NCI-H1436 treated with DMSO at 0.1 percent for 48 hours (cell line): ENCODE measurements around the gene CELSR1.

Experiments
- DNase-seq: peaks from one replicate; lab custom pipeline; 2025; lab: John Stamatoyannopoulos, UW

The CELSR1 gene

DNA sequence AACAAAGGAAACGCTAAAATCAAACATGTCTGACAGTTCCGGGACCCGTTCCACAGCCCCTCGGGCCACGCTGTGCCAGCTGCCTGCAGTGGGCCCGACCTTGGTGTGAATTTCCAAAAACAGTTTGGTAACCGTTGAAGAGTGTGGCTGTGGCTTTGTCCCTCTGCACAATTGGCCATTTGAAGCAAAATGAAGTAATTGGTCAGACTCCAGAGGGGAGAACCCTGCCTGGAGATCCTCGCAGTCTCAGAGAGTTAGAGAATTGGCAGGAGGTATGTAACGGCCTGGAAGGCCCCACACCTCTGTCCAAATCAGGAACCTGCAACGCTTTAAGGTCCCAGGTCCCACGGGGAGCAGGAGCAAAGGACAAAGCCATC, 175.6 kb downstream of the CELSR1 start:
- DNase-seq = no peak

DNA sequence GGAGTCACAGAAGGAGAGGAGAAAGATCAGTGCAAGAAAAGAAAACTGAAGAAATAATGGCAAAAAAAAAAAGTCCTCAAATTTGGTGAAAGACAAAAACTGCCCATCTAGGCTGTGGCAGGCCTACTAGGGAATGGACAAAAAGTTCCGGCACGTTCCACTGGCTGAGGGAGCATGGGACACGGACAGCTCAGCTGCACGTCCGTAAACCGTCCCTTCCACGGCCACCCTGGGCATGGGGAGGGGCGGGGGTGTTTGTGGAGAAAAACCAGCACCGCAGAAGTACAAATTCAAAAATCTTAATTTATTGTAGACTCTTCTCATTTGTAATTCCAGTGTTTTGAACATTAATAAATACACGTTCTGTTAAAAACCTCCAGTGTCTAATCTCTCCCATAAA, 176.5 kb downstream of the CELSR1 start:
- no peak for DNase-seq

DNA sequence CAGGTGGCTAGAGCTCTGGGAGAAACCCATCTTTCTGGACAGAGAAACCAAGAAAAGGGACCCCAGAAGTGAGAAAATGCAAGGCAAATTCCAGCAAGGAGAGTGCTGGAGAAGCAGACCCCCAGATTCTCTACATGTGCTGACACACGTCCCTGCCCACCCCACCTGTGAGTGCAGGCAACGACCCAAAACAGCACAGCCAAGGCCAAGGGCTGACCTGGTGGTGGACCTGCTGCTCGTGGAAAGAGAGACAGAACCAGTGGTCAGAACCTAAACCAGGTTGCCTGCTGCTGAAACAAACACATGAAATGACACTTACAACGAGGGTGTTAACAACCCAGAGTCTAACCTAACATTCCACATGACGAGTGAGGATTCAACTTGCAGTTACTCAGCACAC, 177.3 kb downstream of the CELSR1 start:
- DNase-seq = no peak

DNA sequence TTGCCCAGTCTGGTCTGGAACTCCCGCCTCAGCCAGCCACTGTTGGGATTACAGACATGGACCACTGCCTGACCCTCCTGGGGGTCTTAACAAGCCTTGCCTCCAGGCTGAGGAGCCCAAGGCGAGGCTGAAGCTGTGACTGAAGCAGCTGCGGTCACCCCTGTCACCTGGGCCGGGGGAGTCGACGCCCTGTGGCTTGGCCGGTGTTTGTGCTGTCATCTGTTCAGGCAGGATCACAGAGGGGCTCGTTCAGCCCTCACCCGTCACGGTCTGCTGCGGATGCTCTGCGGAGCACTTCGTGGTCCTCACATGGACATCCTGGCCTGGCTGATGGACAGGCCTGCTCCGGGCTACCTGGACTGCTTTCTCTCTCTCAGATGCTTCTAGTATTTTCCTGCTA, 178.1 kb downstream of the CELSR1 start:
- no peak for DNase-seq

DNA sequence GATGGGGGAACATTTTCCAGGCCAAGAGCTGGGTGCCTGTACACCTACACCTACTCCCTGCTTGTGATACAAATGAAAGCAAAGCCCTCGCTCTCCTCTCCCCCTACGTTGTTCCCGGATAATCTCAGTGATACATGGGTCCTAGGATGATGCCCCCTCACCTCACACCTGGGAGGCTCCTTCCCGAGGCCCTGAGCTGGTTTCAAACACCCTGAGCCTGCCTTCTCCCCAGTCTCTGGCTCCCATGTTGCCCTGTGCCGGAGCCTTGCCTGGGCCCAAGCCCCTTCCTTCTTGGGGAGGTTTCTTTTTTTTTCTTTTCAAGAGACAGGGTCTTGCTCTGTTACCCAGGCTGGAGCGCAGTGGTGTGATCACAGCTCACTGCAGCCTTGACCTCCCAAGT, 178.7 kb downstream of the CELSR1 start:
- DNase-seq = no peak

DNA sequence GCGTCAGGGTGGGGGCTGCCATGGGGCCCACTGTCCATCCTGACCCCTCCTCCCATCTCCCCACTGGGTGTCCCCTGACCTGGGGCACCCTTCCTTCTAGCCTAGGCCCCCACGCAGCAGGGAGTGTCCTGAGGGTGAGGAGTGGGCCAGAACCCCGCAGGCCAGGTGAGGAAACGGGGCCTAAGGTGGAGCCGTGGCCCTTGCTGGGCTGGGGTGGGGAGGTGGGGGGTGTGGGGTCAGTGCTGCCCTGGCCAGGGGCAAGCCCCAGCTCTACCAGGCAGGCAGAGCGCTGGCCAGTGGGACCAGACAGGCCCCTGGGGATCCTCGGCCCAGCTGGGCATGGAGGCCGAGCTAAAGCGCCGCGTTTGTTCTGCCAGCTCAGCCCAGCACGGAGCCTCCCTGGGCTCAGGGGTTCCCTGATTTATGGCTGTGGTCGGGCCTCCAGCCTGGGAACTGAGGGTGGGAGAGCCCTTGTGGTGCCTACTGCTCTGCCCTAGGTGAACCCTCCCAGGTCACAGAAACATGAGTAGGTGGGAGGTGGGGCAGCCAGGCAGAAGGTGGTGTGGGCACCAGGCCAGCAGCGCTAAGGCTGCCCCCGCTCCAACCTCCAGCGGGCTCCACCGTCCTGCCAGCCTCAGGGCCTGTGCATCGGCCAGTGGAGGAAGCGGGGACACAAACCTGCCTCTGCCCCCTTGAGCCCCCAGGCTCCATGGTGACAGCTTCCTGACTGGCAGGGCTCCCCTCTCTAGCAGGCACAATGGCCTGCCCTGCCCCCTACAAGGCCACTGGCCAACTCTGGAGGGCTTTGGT, 179.5 kb downstream of the CELSR1 start:
- DNase-seq = no peak

DNA sequence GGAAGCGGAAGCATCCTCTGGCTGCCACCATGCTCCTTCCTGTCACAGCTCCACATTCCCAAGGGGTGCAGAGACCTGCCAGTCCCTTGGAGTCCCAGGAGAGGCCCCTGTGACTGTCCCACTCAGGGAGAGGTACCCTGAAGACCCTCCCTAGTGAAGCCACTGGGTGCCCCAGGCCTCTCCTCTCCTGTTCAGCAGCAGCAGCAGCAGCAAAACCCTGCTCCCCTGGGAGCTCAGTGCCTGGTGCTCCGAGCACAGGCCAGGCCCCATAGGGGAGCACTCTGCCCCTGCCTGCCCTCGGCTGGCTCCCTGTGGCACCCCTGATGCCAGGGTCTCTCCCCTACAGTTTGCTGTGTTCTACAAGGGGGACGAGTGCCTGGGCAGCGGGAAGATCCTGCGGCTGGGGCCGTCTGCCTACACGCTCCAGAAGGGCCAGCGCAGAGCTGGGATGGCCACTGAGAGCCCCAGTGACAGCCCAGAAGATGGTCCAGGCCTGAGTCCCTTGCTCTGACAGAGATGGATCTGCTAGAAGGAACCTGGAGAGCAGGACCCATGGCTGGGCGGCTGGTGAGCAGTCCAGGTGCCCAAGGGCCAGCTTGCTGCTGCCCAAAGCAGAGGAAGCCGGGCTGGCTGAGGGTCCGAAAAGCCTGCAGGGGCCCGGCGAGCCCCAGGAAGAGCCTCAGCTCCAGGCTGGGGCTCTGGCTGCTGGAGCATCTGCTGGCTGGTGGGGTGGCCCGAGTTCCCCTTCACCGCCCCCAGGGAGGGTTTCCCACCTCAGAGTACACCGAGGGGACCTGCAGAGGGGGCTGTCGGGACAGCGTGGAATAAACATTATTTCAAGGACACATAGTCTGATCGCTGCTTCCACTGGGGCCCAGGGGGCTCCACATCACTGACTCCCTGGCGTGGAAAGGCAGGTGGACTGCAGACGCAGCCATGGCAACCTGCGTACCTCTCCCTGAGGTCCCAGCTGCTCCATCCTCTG, 180.6 kb downstream of the CELSR1 start:
- no peak for DNase-seq

DNA sequence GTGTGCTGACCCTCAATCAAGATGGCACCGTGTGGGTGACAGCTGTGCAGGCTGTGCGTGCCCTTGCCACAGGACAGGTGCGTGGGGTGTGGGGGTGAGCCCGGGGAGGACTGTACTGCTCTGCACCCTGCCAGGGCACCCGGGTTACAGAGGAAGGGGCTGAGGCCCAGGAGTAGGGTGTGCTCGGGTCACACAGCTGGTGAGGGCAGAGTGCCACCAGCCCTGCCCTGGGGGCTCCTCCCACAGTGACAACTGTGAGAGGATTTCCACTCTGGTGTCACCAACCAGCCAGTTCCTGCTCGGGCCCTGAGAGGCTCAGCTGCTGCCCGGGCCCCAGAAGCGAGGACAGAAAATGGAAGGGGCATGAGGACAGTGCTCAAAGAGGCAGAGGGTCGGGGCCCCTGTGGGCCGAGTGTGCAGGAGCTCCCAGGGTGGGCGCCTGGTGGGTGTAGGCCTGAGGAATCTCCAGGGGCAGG, 181.4 kb downstream of the CELSR1 start:
- DNase-seq = no peak

DNA sequence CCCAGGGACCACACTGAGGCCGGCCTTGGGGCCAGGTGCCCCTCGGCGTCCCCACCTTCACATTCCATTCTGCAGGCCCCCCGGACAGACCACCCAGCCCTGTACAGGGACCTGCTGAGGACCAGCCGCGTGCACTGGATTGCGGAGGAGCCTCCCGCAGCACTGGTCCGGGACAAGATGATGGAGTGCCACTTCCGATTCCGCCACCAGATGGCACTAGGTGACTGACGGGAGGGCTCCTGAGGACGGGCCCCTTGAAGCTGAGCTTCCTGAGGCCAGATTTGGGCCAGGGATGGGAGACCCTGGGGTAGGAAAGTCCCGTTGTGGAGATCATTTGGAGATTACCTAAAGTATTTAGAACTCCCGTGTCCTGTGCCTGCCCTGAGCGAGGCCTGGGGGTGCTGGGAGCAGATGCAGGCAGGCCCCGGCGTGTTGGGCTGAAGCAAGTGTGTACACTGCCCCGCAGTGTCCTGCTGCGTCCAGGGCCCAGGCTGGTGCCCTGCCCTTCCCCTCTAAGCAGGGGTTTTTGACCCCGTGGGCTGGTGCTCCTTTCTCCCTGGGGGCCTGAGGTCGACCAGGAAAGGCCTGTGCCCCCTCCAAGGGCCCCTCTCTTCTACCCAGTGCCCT, 181.9 kb downstream of the CELSR1 start:
- no peak for DNase-seq

DNA sequence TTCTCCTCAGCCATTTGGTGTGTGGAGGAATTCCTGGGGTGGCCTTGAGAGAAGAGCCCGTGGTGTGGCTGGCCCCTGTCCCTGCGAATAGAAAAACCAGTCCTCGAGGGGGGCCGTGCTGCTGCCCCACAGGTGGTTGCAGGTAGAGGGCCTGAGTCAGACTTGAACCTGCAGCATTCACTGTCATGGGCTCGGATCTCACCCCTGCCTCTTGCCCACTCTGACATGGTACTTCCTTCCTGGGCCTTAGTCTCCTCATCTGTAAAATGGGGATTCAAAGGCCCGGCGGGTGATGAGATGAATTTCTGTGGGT, 182.5 kb downstream of the CELSR1 start:
- DNase-seq = no peak

DNA sequence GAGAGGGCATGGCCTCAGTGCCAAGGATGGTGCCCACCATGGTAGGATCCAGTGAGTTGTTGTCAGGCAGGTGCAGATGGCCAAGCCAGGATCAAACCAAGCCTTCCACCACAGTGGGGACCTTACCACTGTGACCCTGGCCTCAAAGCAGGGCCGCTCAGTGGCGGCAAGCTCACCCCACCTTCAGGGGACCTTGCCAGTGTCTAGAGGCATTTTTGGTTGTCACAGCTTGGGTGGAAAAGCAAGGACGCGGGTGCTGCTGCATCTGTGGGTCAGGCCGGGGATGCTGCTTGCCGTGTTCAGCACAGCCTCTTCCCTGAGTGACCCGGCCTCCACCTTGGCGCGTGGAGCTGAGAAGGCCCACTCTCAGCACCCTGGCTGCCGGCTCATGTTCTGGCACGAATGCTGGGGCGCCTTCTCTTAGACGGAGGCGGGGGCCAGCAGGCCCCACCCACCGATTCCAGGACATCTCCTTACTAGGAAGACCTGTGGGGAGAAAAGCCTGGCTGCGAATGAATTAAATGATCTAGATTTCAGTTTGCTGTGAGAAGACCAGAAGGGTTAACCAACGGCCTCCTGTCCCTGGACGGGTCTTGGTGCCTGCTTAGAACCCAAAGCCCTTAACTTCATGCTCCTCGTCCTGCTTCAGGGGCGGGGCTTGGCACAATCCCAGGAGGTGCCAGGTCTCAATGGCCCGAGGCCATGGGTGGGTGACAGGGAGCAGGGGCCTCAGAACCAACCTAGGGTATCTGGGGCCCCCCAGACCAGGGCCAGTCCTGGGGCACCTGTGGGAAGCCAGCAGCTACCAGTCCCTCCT, 183.0 kb downstream of the CELSR1 start:
- no peak for DNase-seq

DNA sequence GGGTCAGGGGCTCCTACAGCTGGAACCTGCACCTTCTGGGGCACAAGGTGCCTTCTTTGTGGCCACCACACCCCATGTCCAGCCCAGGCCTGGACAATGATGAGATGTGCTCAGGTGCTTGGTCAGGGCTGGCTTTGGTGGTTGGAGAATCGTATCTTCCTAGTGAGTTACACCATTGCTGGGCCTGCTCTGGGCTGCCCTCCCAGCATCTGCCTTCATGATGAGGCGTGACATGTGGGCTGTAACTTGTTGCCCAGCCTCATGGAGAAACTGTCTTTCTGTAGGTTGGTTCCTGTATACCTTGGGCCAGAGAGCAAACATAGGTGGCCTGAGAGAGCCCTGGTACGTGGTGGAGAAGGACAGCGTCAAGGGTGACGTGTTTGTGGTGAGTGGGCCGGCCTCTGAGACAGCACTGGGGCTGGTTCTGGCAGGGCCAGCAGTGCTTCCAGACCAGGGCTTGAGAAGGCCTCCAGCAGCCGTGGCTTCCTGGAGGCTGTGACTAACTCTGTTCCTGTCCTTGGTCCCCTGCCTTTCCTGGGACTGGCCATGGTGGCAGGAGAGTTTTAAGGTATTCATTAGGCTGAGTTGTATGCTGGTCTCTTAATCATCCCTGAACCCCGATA, 183.8 kb downstream of the CELSR1 start:
- no peak for DNase-seq

DNA sequence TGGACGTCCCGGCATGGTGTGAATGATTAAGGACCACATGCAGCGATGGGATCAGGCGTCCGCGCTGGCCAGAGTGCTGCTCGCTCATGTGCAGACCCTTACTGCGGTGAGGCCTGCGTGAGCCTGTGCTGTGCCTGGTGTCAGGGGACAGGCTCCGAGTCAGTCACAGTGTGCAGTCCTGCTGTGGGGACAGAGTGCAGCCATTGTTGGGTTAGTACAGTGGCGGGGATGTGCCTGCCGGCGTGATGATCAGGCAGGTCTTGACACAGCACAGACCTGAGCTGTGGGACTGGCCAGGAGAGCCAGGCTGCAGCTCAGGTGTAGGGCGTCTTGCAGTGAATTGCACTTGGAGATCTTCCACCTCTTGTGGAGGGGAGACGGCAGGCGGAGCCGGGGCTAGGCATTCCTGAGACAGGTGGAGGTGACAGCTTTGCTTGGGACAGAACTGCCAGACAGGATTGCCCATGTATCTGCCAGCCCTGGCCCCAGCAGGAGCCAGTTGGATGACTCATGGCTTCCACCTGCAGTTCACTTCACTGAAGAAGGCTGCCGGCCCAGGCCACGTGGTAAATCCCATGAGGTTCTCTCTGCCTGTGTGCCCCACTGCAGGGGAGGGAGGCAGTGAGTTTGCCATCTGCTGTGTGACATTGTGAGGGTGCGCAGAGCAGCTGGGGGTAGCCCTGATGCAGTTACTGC, 184.6 kb downstream of the CELSR1 start:
- DNase-seq = peak; percentile 41

DNA sequence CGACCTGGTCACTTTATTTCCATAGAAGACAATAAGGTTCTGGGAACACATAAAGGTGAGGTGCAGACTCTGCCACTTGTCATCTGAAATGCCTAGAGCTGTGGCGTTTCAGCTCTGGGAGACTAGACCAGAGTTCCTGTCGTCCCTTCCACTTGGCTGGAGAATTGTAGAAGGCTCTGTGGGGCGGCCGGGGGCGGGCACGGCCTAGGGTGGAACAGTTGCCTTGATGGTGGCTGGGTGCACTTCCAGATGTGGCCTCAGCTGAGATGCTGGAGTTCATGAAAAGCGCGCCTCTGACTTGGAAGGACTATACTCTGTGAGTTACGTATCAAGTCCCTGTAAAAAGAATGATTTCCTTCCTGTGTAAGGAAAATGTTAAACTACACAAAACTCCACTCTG, 185.1 kb downstream of the CELSR1 start:
- DNase-seq = no peak

DNA sequence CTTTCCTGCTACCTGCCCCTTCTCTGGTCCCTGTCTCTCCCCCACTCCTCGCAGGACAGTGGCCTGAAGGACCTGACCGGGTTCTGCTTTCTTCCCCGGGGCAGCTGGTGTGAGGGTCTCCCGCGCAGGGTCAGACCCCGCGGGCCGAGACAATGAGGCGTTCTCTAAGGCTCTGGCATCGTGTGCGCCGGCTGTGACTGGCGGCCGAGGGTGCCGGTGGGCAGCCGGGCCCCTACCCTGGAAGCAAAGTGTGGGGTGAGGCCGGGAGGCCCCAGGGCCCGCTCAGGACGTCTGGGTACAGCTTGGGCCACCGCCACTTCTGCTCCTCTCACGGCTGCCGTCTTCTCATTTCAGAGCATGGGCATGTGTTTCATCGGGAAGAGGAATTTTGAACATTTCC, 185.7 kb downstream of the CELSR1 start:
- DNase-seq = no peak

DNA sequence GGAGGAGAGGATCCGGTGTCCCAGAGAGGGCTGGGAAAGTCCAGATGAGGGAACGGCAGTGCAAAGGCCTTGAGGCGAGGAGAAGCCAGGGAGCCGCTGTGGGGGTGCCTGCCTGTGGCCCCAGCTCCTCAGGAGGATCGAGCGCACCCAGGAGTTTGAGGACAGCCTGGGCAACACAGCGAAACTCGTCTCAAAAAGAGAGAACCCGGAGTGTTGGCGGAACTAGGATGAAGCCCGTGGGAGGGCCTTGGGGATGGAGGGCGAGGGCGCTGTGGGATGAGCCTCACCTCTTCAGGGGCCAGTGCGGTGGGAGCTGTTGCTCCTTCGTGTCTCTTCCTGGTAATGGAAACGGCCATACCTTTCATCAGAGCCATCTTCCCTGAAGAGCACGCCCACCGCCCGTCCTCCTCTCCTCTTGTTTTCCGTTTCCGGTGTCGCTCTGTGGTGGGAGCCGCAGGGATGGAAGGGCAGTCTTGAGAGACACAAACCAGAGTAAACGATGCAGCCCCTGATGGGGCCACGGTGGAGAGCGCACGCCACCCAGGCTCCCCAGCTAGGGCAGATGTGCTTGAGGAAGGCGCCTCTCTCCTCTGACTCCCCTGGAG, 186.2 kb downstream of the CELSR1 start:
- DNase-seq = no peak

DNA sequence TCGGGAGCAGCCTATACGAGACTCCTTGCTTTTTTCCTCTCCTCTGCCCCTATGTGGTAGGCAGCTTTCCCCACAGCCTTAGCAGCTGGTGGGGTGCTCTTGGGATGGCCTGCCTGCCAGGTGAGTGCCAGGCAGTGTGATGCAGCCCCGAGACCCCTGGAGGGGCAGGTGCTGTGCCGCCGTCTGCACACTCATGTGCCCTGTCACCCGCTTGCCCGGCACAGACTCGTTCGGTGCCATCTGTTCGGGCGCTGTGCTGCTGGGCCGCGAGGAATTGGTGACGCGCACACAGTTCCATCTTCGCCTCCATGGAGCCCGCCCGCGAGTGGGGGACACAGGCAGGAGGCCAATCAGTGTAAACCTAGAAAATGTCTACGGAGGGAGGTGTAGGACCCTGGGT, 186.8 kb downstream of the CELSR1 start:
- no peak for DNase-seq

DNA sequence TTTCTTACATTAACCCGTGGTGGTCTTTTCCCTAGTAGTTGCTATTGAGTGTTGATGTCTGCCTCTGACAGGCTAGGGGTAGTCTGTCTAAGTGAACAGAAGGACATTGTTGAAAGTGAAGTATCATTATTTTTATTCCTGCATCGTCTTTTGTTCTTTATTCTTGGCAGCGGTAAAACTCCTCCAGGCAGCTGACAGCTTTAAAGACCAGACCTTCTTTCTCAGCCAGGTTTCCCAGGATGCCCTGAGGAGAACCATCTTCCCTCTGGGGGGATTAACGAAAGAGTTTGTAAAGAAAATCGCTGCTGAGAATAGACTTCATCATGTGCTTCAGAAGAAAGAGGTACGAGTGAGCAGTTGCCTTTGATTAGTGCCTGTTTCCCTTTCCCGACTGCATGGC, 187.3 kb downstream of the CELSR1 start:
- no peak for DNase-seq

DNA sequence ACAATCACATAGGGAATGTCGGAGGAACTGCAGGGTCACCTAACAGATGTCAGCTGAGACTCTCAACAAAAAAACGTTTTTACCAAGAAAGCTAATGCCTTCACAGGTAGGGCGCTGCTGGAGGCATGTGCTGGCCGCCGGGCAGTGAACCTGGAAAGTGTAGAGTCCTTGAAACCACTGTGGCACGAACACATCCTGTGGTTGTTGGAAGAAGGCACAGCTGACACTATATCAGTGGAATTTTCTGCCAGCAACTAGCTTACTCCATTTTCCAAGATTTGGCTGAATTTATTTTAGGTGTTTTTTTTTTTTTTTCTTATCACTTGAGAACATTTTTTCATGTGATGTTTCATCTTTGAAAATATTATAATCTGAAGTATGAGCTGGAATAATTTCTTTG, 187.7 kb downstream of the CELSR1 start:
- no peak for DNase-seq

DNA sequence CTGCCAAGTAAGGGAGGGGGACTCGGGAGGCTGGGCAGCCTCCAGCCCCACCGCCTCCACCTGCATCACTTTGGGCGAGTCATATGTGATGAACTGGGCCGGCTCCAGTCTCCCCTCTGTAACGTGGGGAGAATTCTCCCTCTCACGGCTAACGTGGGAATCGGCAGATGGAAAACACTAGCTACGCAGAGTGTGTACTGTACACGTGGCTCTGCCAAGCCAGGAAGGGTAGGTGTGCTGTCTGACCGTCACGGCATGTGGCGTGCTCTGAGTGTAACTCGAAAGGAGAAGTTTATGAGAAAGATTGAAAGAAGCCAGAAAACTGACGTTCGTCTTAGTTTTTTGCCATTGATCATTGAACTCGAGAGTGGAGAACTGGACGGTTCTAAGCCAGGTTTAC, 188.2 kb downstream of the CELSR1 start:
- DNase-seq = no peak
